Brain microvascular endothelial cell (primary cell): ENCODE data around the gene CMC2.

Experiments used
- DNase-seq: peaks from one replicate; pipeline ENCODE4 v3.0.0-alpha.2; 2020
- H3K27ac ChIP-seq: fragments of 250-450 bp; sonication (Bioruptor Pico); 2 replicates; pipeline ENCODE4 v1.5.1; 2020; ENCODE audit warnings: mild to moderate bottlenecking, moderate library complexity
- H3K27me3 ChIP-seq: fragments of 250-450 bp; sonication (Bioruptor Pico); replicated peaks from 2 replicates; pipeline ENCODE4 v1.5.1; 2020; ENCODE audit warnings: mild to moderate bottlenecking
- H3K36me3 ChIP-seq: fragments of 250-450 bp; sonication (Bioruptor Pico); replicated peaks from 2 replicates; pipeline ENCODE4 v1.5.1; 2020; ENCODE audit warnings: mild to moderate bottlenecking
- H3K4me3 ChIP-seq: 2 replicates; pipeline ENCODE4 v1.5.1; 2011; ENCODE audit warnings: low read depth, mild to moderate bottlenecking, control low read depth, low read length, moderate library complexity
- CTCF ChIP-seq: IDR thresholded peaks from 2 replicates; pipeline ENCODE4 v1.5.1; 2011; ENCODE audit warnings: low read depth, mild to moderate bottlenecking, moderate library complexity, low read length, control low read depth, inconsistent platforms; ENCODE audit errors: missing control alignments
- in situ Hi-C: cut with HindIII; loops from 2 replicates; pipeline ENCODE4 v1.10.0; 2017; ENCODE audit warnings: low sequenced_read_pairs, low pct_ligation_motif_present

Gene CMC2

GRCh38 chr16:80989801-80990200 lies 16.9 kb downstream of the CMC2 start:
- no peak for TF ChIP-seq CTCF
- Histone ChIP-seq H3K27me3 (no peaks in the 10 kb centered on the region), H3K27ac (no peak overlapping the region), H3K4me3 (no peak overlapping the region), H3K36me3 (no peaks in the 10 kb centered on the region)
- no peak for DNase-seq
- in situ Hi-C loops, result no loop called here

- no peak for DNase-seq
- no peak for TF ChIP-seq CTCF
- in situ Hi-C loops, result no loop called here
- H3K27me3 ChIP-seq, result no peaks in the 10 kb centered on the region
- H3K4me3 ChIP-seq, result no peak overlapping the region
- H3K36me3 ChIP-seq, result no peaks in the 10 kb centered on the region
- no peak overlapping the region for H3K27ac ChIP-seq
Measured at GRCh38 chr16:80988756-80989155, 17.9 kb downstream of the CMC2 start.

- Histone ChIP-seq H3K27ac (no peak overlapping the region), H3K36me3 (no peaks in the 10 kb centered on the region), H3K4me3 (no peak overlapping the region), H3K27me3 (no peaks in the 10 kb centered on the region)
- no peak for TF ChIP-seq CTCF
- no peak for DNase-seq
- in situ Hi-C loops, result no loop called here
Measured at GRCh38 chr16:80986557-80986956, 20.1 kb downstream of the CMC2 start.

GRCh38 chr16:80985611-80986010 lies 21.1 kb downstream of the CMC2 start:
- no peak for TF ChIP-seq CTCF
- in situ Hi-C loops, result no loop called here
- DNase-seq, result no peak
- no peaks in the 10 kb centered on the region for H3K27me3 ChIP-seq
- no peak overlapping the region for H3K27ac ChIP-seq
- H3K4me3 ChIP-seq, result no peak overlapping the region
- no peaks in the 10 kb centered on the region for H3K36me3 ChIP-seq

- H3K27ac ChIP-seq, result no peak overlapping the region
- DNase-seq, result no peak
- TF ChIP-seq CTCF, result no peak
- no peak overlapping the region for H3K4me3 ChIP-seq
- no peaks in the 10 kb centered on the region for H3K36me3 ChIP-seq
- H3K27me3 ChIP-seq, result no peaks in the 10 kb centered on the region
- in situ Hi-C loops, result no loop called here
Measured at GRCh38 chr16:80984124-80984892, 22.4 kb downstream of the CMC2 start.

- H3K27ac ChIP-seq, result no peak overlapping the region
- peaks cover 2% of the 10 kb centered on the region for H3K36me3 ChIP-seq
- DNase-seq, result no peak
- TF ChIP-seq CTCF, result no peak
- no peak overlapping the region for H3K4me3 ChIP-seq
- in situ Hi-C loops, result no loop called here
- no peaks in the 10 kb centered on the region for H3K27me3 ChIP-seq
Measured at GRCh38 chr16:80982646-80983045, 24.0 kb downstream of the CMC2 start.
